T-helper 2 cell treated with Interferon-gamma antibody and Interleukin-4, amounts not matched to agents 5 μg/mL and 100 μg/mL, for 36 hours (primary cell): ENCODE measurements around the gene TEAD4.
A peak's percentile ranks its signal among the peaks of the same experiment; 100 is the strongest.

Source experiments
- DNase-seq: peaks from one replicate; pipeline ENCODE4 v3.0.0; 2021; ENCODE audit warnings: low spot score
- H3K27ac Mint-ChIP-seq: one replicate; pipeline ENCODE4 v1.8.0; 2021; ENCODE audit warnings: mild to moderate bottlenecking, mixed read lengths
- H3K27me3 Mint-ChIP-seq: one replicate; pipeline ENCODE4 v1.8.0; 2021; ENCODE audit warnings: low read depth, mixed read lengths
- H3K36me3 Mint-ChIP-seq: one replicate; pipeline ENCODE4 v1.8.0; 2021; ENCODE audit warnings: low read depth, mixed read lengths
- H3K4me1 Mint-ChIP-seq: one replicate; pipeline ENCODE4 v1.8.0; 2021; ENCODE audit warnings: low read depth, mixed read lengths
- H3K4me3 Mint-ChIP-seq: one replicate; pipeline ENCODE4 v1.8.0; 2022; ENCODE audit warnings: mild to moderate bottlenecking, moderate library complexity, mixed read lengths
- H3K9me3 Mint-ChIP-seq: one replicate; pipeline ENCODE4 v1.8.0; 2021; ENCODE audit warnings: mixed read lengths

Gene TEAD4

GRCh38 chr12:2970744-2971143 is 11.5 kb downstream of the TEAD4 start:
- no peak for DNase-seq
- Mint-ChIP-seq H3K36me3 (no peaks in the 10 kb centered on the region), H3K9me3 (no peaks in the 10 kb centered on the region), H3K4me1 (no peaks in the 10 kb centered on the region), H3K4me3 (no peak overlapping the region), H3K27me3 (no peaks in the 10 kb centered on the region), H3K27ac (no peak overlapping the region)

GRCh38 chr12:2973566-2973965 is 14.4 kb downstream of the TEAD4 start:
- Mint-ChIP-seq H3K27me3 (no peaks in the 10 kb centered on the region), H3K4me3 (no peak overlapping the region), H3K4me1 (no peaks in the 10 kb centered on the region), H3K36me3 (no peaks in the 10 kb centered on the region), H3K9me3 (no peaks in the 10 kb centered on the region), H3K27ac (no peak overlapping the region)
- DNase-seq: no peak

- Mint-ChIP-seq H3K27me3 (no peaks in the 10 kb centered on the region), H3K9me3 (no peaks in the 10 kb centered on the region), H3K27ac (no peak overlapping the region)
Observed at GRCh38 chr12:2974560-2974971, 15.4 kb downstream of the TEAD4 start.

GRCh38 chr12:2976581-2976996 is 17.4 kb downstream of the TEAD4 start:
- no peak for DNase-seq
- H3K4me1 Mint-ChIP-seq: no peaks in the 10 kb centered on the region
- no peak overlapping the region for H3K27ac Mint-ChIP-seq
- H3K9me3 Mint-ChIP-seq: no peaks in the 10 kb centered on the region
- no peaks in the 10 kb centered on the region for H3K36me3 Mint-ChIP-seq
- no peaks in the 10 kb centered on the region for H3K27me3 Mint-ChIP-seq
- H3K4me3 Mint-ChIP-seq: no peak overlapping the region

More at GRCh38 chr12:2974560-2974971, 15.4 kb downstream of the TEAD4 start:
- Mint-ChIP-seq H3K36me3 (no peaks in the 10 kb centered on the region), H3K4me3 (no peak overlapping the region), H3K4me1 (no peaks in the 10 kb centered on the region)
- DNase-seq: no peak

- Mint-ChIP-seq H3K36me3 (no peaks in the 10 kb centered on the region), H3K4me3 (no peak overlapping the region), H3K9me3 (no peaks in the 10 kb centered on the region), H3K27ac (no peak overlapping the region), H3K27me3 (no peaks in the 10 kb centered on the region), H3K4me1 (no peaks in the 10 kb centered on the region)
- no peak for DNase-seq
Observed at GRCh38 chr12:2977776-2978175, 18.6 kb downstream of the TEAD4 start.

- Mint-ChIP-seq H3K4me1 (peaks cover 6% of the 10 kb centered on the region), H3K36me3 (no peaks in the 10 kb centered on the region), H3K9me3 (no peaks in the 10 kb centered on the region), H3K27me3 (no peaks in the 10 kb centered on the region), H3K4me3 (no peak overlapping the region), H3K27ac (no peak overlapping the region)
- DNase-seq: no peak
Observed at GRCh38 chr12:2979806-2980205, 20.6 kb downstream of the TEAD4 start.

DNA sequence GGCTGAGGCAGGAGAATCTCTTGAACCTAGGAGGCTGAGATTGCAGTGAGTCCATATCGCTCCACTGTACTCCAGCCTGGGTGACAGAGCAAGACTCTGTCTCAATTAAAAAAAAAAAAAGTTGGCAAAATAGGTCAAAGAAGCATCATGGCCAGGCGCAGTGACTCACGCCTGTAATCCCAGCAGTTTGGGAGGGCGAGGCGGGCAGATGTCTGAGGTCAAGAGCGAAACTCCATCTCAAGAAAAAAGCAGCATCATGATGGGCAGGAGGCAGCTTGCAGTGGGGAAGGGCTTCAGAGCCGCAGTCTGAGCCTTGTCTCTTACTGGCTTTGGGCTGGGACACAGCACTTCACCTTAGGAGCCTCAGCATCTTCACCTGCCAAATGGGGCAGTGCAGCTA is 21.4 kb downstream of the TEAD4 start:
- no peaks in the 10 kb centered on the region for H3K27me3 Mint-ChIP-seq
- H3K27ac Mint-ChIP-seq: no peak overlapping the region
- H3K4me1 Mint-ChIP-seq: peaks cover 6% of the 10 kb centered on the region
- H3K4me3 Mint-ChIP-seq: no peak overlapping the region
- no peaks in the 10 kb centered on the region for H3K9me3 Mint-ChIP-seq
- DNase-seq: no peak
- no peaks in the 10 kb centered on the region for H3K36me3 Mint-ChIP-seq

GRCh38 chr12:2982361-2982760 is 23.2 kb downstream of the TEAD4 start:
- Mint-ChIP-seq H3K9me3 (no peaks in the 10 kb centered on the region), H3K27ac (no peak overlapping the region), H3K4me1 (peaks cover 6% of the 10 kb centered on the region), H3K4me3 (no peak overlapping the region), H3K27me3 (no peaks in the 10 kb centered on the region), H3K36me3 (no peaks in the 10 kb centered on the region)
- DNase-seq: no peak

DNA sequence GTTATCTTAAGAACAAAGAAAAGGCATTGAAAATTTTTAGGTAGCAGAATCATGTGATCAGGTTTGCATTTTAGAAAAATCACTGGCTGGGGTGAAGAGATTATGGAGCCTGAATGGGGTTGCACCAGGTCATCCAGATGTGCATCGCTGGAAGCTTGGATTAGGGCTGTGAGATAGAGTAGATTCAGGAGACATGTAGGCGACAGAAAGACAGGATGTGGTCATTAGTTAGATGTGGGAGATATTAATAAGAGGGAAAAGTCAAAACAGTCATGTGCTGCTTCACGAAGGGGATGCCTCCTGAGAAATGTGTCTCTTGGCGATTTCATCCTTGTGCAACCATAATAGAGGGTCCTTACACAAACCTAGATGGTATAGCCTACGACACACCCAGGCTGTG is 25.1 kb downstream of the TEAD4 start:
- no peaks in the 10 kb centered on the region for H3K36me3 Mint-ChIP-seq
- H3K4me1 Mint-ChIP-seq: peaks cover 6% of the 10 kb centered on the region
- no peaks in the 10 kb centered on the region for H3K27me3 Mint-ChIP-seq
- no peak overlapping the region for H3K27ac Mint-ChIP-seq
- DNase-seq: no peak
- H3K9me3 Mint-ChIP-seq: no peaks in the 10 kb centered on the region
- H3K4me3 Mint-ChIP-seq: no peak overlapping the region

- no peak overlapping the region for H3K4me3 Mint-ChIP-seq
- no peak for DNase-seq
- H3K27me3 Mint-ChIP-seq: no peaks in the 10 kb centered on the region
- H3K27ac Mint-ChIP-seq: no peak overlapping the region
- no peaks in the 10 kb centered on the region for H3K9me3 Mint-ChIP-seq
- H3K36me3 Mint-ChIP-seq: no peaks in the 10 kb centered on the region
- H3K4me1 Mint-ChIP-seq: peaks cover 6% of the 10 kb centered on the region
Observed at GRCh38 chr12:2984698-2985097, 25.5 kb downstream of the TEAD4 start.

GRCh38 chr12:2986876-2987275 is 27.7 kb downstream of the TEAD4 start:
- H3K36me3 Mint-ChIP-seq: no peaks in the 10 kb centered on the region
- peak overlapping the region; percentile 43 for H3K27ac Mint-ChIP-seq
- no peak for DNase-seq
- H3K4me3 Mint-ChIP-seq: no peak overlapping the region
- H3K4me1 Mint-ChIP-seq: peaks cover 6% of the 10 kb centered on the region
- no peaks in the 10 kb centered on the region for H3K27me3 Mint-ChIP-seq
- H3K9me3 Mint-ChIP-seq: no peaks in the 10 kb centered on the region

DNA sequence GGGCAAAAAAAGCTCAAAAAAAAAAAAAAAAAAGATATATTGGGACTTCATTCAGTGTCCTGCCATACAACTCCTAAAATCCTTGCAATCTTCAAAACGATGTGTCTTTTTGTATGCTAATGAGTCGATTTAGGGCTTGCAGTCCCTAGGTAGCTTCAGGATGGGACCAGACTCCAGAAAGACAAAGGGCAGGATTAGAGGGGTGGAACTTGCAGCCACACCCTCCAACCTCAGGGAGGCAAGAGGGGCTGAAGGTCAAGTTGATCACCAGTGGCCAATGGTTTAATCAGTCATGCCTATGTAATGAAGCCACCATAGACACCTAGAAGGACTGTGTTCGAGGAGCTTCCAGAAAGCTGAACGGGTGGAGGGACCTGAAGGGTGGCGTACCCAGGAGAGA is 29.3 kb downstream of the TEAD4 start:
- Mint-ChIP-seq H3K27me3 (no peaks in the 10 kb centered on the region), H3K27ac (no peak overlapping the region), H3K4me3 (no peak overlapping the region), H3K9me3 (no peaks in the 10 kb centered on the region), H3K4me1 (peaks cover 6% of the 10 kb centered on the region), H3K36me3 (no peaks in the 10 kb centered on the region)
- no peak for DNase-seq

GRCh38 chr12:2992724-2993123 is 33.5 kb downstream of the TEAD4 start:
- H3K27me3 Mint-ChIP-seq: no peaks in the 10 kb centered on the region
- no peak overlapping the region for H3K27ac Mint-ChIP-seq
- DNase-seq: no peak
- H3K4me1 Mint-ChIP-seq: no peaks in the 10 kb centered on the region
- no peaks in the 10 kb centered on the region for H3K36me3 Mint-ChIP-seq
- no peak overlapping the region for H3K4me3 Mint-ChIP-seq
- no peaks in the 10 kb centered on the region for H3K9me3 Mint-ChIP-seq

- no peaks in the 10 kb centered on the region for H3K36me3 Mint-ChIP-seq
- no peak overlapping the region for H3K27ac Mint-ChIP-seq
- H3K4me1 Mint-ChIP-seq: no peaks in the 10 kb centered on the region
- H3K9me3 Mint-ChIP-seq: no peaks in the 10 kb centered on the region
- no peaks in the 10 kb centered on the region for H3K27me3 Mint-ChIP-seq
- H3K4me3 Mint-ChIP-seq: no peak overlapping the region
- DNase-seq: no peak
Observed at GRCh38 chr12:2997989-2998670, 38.9 kb downstream of the TEAD4 start.

DNA sequence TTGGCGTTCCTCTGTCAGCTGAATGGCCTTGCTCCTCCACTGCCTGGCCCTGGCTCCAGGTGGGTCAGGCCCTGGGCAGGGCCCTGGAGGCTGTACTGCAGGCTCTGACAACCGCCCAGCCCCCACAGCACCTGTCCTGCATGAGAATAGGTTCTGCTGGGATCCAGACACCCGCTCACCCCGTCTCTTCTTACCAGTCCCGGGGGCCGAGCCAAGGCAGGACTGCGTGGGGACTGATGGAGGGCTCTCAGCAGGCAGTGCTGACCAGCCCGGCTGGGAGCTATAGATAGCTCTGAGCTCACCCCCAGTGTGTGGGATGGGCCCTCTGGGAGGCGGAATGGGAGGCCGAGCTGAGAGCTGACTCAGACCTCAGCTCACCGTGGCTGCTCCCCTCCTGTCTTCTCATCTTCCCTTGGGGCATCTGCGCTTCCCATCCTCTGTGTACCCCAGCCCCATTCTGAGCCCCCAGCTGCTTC is 39.6 kb downstream of the TEAD4 start:
- Mint-ChIP-seq H3K4me3 (no peak overlapping the region), H3K9me3 (no peaks in the 10 kb centered on the region), H3K27me3 (no peaks in the 10 kb centered on the region), H3K4me1 (no peaks in the 10 kb centered on the region), H3K36me3 (no peaks in the 10 kb centered on the region), H3K27ac (no peak overlapping the region)
- DNase-seq: no peak
